ENCODE data around the gene KCNAB3.

GRCh38 chr17:7888184-7888920, 41.3 kb downstream of the KCNAB3 start, which contains the start of gene CHD3:
- TF ChIP-seq SMC3 (conservative IDR thresholded peaks at IDR 0.05; ENCODE audit: poor library complexity) (no peak), CTCF (IDR thresholded peaks at IDR 0.05; ENCODE audit: poor library complexity, severe bottlenecking) (no peak), EZH2 (IDR thresholded peaks at IDR 0.05; ENCODE audit: borderline replicate concordance, insufficient read depth, low read length, poor library complexity, severe bottlenecking) (no peak), POLR2AphosphoS5 (IDR thresholded peaks at IDR 0.05) (no peak), TAF1 (IDR thresholded peaks at IDR 0.05; ENCODE audit: low read depth) (no peak), MXI1 (conservative IDR thresholded peaks at IDR 0.05; ENCODE audit: poor library complexity, severe bottlenecking) (no peak), EP300 (conservative IDR thresholded peaks at IDR 0.05; ENCODE audit: poor library complexity, severe bottlenecking) (no peak), RAD21 (conservative IDR thresholded peaks at IDR 0.05) (no peak), REST (IDR thresholded peaks at IDR 0.05; ENCODE audit: borderline replicate concordance) (no peak)
